ENCODE data around the gene PRKCB.

PRKCB gene

DNA sequence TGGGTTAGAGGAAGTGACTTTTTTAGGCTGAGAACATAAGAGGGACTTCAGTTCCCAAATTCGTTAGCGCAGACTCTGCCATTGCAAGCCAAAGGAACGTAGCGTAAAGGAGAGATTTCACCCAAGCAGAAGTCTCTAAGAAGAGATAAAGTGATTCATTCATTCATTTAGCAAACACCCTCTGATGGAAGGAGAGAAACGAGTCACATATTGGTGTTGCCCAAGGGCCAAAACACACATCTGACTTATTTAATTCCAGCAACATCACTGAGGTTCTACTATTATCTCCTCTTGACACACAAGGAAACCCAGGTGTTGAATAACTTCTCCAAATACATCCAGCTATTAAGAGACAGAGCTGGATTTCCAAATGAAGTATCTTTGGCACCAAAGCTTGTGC, 334.6 kb downstream of the PRKCB start:
- DNase-seq (ENCODE audit: low read depth in 2 of 2), result no peak

DNA sequence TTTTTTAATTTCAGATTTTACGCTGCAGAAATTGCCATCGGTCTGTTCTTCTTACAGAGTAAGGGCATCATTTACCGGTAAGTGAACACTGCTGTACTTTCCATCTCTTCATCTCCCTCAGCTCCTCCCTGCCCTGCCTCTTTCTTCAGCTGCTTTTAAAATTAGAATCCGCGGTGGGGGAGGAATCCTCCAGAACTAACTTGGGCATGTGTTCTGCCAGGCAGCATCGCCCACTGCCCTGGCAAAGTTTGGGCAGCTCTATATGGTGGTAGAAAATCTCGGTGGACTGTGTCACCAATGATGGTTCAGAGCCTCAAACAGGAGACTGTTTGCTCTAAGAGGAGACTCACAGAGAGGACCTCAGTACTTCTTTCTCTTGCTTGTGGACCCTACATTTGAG, 338.7 kb downstream of the PRKCB start:
- DNase-seq (ENCODE audit: low read depth in 2 of 2), result no peak

DNA sequence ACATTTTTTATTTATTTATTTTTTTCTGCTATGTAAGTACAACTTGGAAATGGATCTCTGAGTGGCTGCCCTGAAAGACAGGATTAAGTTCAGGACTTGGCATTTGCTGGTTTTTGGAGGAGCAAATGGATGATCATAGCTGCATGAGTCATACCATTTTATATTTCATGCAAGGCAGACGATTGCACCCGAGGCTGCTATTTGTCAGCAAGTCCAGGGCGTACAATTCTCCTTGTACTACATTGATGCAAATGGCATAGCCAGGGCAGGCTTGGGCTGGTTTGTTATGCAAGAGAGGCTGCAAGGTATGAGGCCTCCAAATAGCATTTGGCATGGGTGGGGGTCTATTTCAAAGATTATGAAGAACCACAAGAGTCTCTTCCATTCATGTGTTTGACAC, 339.2 kb downstream of the PRKCB start:
- no peak for DNase-seq (ENCODE audit: low read depth in 2 of 2)

DNA sequence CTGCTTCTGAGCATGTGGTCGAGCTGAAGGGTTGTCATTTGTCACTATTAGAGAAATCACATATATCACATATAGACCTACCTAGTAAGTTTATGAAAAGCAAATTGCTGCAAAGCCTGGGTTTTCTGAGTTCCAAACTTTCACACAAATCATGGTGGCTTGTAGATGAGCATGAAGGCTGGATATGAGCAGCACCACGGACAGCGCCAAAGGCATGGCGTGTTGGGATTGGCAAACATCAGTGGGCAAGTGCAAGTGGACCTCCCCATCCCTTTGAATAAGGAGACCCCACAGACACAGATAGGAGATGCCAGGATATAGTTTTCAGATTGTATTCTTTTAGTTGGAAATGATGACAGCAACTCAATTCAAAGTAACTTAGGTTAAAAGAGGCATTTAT, 342.7 kb downstream of the PRKCB start:
- no peak for DNase-seq (ENCODE audit: low read depth in 2 of 2)

DNA sequence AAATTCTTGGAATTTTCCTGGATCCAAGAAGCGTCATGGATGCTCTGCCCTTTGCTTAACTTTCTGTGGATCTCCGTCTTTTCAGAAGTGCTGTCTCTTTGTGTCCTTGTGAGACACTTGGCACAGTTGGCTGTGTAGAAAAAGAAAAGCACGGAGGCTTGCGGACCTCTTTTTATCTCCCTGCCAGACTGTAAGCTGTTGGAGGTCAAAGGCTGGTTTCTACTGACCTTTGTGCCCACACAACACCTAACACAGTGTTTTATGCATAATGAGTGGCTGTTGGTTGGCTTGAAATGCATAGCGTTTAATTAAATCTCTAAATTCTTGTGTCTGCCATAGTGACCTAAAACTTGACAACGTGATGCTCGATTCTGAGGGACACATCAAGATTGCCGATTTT, 344.7 kb downstream of the PRKCB start:
- DNase-seq (ENCODE audit: low read depth in 2 of 2), result no peak

DNA sequence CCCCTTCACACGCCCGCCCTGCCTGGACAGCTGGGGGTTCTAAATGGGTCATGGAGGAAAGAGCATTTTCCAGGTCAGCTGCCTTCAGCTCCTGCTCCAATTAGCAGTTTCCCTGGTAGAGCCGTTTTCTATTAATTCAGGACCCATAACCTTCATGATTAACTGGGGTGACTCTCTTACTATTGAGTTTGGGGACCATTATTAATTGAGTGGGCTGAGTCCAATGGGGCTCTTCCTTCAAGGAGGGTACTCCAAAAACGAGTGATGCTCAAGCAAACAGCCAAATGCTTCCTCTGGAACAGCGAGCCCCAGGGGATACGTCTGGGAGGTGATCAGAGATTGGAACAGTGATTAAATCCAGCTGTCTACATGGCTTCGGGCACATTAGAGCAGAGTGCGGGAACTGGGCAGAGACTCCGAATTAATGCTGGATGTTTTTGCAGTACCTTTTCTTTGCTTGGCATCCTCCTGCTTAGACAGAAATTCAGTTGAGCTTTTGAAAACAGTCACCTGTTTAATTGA, 352.3 kb downstream of the PRKCB start:
- no peak for DNase-seq (ENCODE audit: low read depth in 2 of 2)

DNA sequence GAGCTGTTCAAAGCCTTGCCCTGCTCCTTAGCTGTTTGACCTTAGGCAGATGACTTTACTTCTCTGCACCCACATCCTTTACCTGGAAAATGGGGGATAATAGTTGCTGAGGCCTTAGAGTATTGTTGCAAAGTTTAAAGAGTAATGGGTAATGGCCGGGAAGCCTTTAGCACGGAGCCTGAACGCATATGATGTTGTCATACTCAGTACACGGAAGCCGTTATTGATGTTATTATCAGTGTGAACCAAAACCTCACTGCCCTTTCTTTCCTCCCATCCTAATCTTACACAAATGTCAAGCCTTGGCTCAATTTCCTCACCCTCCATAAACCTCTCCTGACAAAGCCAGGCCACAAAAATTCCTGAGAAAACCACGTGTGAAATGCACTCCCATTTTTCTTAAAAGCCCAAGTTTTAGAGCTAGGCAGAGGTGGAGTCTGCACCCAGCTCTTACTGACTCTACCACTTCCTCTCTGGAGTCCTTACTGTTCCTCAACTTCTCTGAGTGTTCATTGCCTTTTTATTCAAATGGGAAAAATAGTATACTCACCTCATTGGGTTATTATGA, 353.1 kb downstream of the PRKCB start:
- no peak for DNase-seq (ENCODE audit: low read depth in 2 of 2)

DNA sequence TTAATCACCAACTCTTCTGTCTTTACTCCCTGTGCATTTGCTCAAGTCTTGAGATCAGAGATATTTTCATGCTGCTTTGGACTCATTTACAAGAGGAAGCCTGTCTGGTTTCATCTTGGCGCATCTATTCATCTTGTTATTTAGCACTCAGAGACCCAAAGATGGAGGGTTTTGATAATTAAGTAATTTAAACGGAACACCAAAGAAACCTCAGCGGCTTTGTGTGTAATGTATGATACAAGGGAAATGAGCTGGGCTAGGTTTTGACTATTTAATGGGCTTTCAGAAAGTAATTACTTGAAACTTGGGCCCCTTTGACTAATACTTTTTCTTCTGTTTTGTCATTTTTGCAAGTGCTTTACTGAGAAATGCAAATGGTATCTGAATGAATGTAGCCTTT, 354.2 kb downstream of the PRKCB start:
- no peak for DNase-seq (ENCODE audit: low read depth in 2 of 2)

DNA sequence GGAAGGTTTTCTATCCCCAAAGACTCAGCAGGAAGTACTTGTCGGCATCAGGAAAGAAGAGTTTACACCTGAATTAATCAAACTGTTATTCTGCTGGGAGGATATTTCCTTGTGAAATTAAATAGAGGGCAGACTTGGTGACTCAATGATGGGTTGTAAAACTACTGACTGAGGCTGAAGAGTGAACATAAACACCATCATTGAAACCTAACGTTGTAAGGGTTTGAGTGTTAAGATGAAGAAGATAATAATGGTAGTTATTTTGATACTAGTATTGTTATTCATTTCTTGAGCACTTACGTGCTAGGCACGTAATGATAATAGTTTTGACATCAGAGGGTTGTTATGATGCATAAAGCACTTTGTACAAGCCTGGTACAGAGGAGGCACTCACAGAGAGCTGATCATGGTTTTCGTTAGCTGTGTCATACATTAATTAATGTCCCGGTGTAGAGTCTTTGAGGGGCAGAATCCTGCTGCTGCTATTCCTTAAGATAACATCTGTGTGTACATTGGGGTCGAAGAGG, 356.2 kb downstream of the PRKCB start:
- no peak for DNase-seq (ENCODE audit: low read depth in 2 of 2)

DNA sequence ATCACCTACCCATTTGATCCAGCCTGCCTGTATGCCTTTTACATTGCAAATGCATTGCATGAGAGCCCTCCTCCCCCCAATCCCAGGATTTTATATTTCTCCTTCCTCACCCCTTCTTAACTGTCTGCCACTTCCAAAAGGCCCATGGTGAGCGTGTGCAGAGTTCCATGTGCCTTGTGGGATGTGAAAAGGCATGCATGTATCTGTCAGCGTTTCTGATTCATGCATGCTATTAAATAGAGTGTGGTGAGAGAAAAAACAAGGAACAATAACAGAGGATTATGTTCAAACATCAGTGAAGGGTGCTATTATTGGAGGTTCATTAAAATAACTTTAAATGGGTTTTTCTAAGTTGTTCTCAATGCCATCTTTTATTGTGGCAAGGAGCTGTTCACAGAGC, 359.4 kb downstream of the PRKCB start:
- DNase-seq (ENCODE audit: low read depth in 2 of 2), result no peak

DNA sequence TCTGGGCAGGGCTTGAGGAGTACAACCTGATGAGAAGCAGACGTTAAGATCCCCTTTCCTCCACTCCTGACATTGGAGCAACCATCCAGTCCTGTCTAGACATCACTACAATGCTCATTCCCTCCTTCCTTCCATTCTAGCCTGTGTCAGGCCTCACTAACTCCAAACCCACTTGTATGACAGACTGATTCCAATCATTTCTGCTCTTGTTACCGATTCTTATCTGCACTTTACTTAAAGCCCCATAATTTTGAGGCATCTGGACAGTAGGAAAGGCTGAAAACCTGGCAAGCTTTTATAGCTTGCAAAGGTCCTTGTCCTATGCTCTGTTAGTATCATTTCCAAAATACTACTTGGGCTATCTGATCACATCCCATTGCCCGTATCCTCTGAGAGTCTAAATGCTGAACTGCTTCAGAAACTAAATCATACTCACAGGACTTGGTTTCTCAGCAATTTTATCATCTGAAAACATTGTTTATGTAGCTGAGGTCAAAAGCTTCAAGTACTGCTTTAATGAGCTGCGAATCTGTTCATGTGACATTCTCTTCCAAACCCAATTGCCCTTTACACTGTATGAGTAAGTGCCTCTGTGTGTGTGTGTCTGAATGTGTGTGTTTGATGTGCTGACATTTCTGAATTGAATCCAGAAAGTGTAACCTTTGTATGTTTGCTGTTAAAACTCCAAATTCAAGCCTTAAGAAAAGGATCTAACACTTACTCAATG, 363.2 kb downstream of the PRKCB start:
- no peak for DNase-seq (ENCODE audit: low read depth in 2 of 2)

DNA sequence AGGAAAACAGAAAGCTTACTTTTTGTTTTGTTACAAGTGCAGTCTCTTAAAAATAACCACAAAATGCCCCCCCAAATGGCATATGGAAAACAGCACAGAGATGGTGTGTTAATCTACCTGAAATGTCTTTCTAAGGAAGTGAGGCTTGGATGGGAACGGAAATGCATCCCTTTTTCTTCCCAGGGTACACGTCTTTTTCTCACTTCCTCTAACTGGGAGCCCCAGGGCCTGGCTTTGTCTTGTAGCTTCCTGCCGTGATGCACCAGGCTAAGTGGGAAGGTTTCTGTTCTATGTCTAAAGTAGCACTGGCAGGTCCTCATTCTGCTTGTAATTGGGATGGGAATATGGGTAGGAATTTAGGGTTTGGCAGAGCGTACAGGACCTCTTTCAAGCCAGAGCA, 367.9 kb downstream of the PRKCB start:
- DNase-seq (ENCODE audit: low read depth in 2 of 2), result no peak

DNA sequence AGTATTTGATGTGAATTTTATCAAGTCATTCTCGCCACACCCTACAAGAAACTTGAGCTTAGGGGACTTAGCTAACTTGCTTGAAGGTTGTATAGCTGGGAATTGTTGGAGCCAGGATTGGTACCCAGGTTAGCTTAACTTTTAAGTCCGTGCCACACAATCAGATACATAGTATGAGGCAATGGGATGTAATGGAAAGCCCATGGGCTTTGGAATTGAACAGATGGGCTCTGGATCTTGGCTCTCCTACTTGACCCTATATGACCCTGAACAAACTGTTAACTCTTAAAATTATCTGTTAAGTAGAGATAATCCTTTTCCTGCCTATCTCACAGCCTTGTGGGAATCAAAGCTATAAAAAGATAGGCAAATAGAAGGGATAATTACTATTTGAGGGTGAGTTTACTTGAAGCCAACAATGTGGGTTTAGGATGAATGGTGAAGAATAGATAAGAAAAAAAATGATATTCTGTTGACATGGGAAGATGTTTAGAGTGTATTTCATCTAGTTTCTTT, 368.4 kb downstream of the PRKCB start:
- no peak for DNase-seq (ENCODE audit: low read depth in 2 of 2)

DNA sequence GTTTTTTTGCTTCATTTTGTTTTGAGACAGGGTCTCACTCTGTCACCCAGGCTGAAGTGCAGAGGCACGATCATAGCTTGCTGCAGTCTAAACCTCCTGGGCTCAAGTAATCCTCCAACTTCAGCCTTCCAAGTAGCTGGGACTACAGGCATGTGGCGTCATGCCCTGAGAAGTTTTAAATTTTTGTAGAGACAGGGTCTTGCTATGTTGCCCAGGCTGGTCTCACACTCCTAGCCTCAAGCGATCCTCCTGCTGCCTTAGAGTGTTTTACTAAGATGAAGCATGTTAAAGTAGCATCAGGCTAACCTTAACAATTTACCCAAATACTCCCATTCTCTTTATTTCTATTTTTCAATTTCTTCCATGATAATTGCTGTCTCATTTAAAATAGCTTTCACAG, 371.1 kb downstream of the PRKCB start:
- no peak for DNase-seq (ENCODE audit: low read depth in 2 of 2)

DNA sequence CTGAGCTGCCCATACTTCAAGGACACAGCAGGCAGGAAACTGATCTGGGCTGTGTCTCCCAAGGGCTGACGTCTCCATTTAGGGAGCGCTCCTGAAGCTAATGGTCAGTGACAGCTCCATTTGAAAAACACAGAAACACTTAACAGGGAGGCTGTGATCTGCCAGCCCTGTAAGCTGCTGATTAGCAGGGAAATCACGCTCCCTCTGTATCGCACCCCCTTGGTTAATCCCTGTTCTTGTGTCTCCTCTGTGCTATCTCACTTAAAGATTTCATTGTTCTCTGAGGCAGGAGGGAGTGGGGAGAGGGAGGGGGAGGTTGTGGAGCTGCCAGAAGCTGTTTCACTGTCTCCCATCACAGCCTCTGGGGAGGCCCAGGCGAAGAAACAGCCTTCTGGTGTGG, 372.9 kb downstream of the PRKCB start:
- DNase-seq (ENCODE audit: low read depth in 2 of 2), result no peak

DNA sequence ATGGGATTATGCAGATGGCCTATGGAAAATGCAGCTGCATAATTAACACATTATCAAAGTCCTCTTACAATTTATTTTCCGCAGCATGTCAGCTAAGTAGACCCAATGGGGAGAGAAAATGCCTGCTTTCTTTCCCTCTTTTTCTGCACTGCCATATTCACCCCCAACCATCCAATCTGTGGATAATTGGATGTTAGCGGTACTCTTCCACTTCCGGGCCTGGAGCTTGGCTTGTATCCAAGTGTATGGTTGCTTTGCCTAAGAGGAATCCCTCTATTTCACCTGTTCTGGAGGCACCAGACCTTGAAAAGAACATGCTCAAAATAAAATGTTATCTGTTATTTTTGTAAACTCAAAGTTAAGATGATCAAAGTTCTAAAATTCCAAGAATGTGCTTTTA, 379.2 kb downstream of the PRKCB start:
- DNase-seq (ENCODE audit: low read depth in 2 of 2), result no peak

DNA sequence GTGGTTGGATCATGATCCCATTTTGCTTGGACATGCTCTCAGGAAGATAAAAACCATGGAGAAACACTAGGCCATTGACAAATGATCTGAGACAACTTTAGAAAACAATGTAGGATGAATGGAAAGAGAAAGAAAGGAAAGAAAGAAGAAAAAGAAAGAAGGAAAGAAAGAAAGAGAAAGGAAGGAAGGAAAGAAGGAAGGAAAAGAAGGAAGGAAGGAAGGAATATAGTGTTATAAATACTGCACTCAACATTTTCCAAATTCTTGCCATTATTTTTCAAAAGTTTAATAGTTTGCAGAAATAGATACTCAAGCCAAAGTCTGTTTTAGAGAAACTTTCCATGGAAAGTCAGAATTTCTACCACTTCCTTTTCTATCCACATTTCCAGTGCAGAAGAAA, 381.2 kb downstream of the PRKCB start:
- no peak for DNase-seq (ENCODE audit: low read depth in 2 of 2)

DNA sequence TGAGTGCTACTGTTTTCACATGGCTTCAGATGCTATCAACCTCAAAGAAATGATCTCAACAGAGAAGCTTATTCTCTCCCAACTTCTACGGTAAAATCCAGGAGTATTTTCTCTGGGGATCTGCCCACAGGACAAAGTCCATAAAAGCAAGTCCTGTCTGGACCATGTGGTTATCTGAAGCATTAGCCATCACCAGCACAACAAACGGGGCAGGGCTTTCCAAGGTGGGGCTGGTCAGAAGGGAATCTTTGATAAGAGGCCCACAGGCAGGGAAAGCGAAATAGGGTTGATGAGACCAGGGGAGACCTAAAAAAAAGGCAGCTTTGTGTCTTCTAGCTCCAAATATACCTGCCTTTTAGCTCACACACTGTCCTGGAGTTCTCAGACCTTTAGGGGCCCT, 381.7 kb downstream of the PRKCB start:
- no peak for DNase-seq (ENCODE audit: low read depth in 2 of 2)

DNA sequence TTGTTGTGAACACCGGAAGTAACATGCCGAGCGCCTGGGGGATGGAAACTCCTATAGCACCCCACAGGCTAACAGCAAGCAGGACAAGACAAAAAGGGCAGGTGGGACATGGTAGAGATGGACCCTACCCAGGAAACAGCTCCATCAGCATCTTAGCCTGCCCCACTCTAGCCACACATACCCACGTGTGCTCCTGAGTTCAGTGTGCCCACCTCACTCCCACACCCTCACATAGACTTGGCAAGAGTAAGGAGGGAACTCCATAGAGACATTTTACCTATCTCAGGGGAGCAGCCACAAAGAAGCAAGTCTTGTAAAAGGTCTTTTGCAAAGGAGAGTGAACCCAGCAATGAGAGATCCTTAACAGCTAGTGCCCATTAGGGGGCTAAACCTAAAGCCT, 382.5 kb downstream of the PRKCB start:
- DNase-seq (ENCODE audit: low read depth in 2 of 2), result no peak

DNA sequence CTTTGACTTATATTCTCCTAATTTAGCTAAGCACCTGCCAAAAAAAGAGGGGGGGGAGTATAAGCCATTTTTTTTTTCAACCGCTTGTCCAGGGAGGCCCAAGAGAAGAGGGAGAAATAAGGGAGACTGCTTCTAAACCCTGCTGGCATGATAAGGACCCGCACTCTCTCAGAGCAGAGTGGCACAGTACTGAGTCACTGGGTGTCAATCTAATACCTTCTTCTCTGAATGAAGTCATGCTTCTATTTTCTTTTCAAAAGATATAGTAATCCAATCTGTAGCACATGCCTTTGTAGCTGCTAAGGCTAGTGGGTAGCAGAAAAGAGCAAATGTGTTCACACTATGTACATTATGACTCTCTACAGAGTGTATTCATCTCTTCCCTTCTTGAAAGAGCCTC, 385.4 kb downstream of the PRKCB start:
- DNase-seq (ENCODE audit: low read depth in 2 of 2), result no peak

DNA sequence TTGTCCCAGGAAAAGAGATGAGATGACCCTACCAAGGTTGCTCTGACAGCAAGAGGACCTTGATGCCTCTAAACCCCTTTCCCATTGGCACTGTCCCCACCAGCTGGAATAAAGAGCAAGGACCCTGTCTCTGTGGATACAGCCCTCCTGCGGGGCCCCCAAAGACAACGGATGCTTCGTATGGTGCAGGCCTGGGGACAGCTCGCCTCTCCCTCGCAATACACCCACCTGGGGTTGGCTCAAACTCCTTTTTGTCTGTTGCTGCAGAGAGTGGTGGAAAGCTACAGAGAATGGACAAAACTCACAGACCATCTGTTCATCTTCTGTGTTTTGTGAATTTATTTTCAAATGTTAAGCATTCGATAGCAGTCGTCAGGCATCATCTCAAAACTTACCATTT, 392.7 kb downstream of the PRKCB start:
- DNase-seq (ENCODE audit: low read depth in 2 of 2), result no peak

DNA sequence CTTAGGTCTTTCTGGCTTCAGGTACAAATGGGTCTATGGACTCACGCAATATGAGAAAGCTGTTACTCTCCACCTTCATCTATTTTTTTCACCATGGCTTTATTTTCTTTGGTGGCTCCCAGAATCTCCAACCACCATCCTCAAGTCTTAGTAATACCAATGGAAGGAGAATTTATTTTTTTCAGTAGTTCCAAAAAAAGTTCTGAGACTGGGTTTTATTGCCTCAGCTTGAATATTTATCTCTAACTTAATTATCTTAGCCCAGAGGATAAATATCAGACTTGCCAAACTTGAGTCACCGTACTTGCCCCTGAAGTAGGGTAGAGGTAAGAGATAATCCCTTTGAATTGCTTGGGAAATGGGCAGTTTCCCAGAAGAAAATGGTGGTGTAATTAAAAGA, 397.2 kb downstream of the PRKCB start:
- DNase-seq (ENCODE audit: low read depth in 2 of 2), result no peak

DNA sequence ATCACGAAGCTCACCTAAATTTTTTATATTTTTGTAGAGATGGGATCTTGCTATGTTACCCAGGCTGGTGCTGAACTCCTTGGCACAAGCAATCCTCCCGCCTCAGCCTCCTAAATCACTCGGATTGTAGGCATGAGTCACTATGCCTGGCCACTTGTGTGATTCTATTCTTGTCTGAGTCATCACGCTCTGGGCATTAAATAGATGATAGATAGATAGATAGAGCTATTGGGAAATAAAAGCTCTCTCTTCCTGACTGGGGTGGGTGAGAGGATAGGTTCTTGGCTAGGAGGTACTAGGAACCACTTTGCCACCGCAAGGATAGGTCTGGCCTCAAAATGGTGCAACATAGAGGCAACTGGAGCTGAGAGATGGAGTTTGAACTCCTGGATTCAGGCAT, 399.0 kb downstream of the PRKCB start:
- no peak for DNase-seq (ENCODE audit: low read depth in 2 of 2)
